ENCODE results near the gene RAB29. TPM values are rescaled to one million over a fixed set of nuclear protein-coding genes. Genes with fewer than 3 reads are reported as not detected.
"Not testable (repeated sequence)": the region's sequence is repeated elsewhere in the genome, so short reads cannot be mapped to it uniquely, and the experiment has no call there.

RAB29 gene
- 10 to 100 TPM; 48.5 to 50.6 TPM for total RNA-seq

- H3K4me3 Mint-ChIP-seq: peak within 1 kb of the TSS; percentile 88
- H3K27ac Mint-ChIP-seq: peak within 1 kb of the TSS; percentile 94
- peaks cover 15% of the 10 kb centered on the region for H3K36me3 Mint-ChIP-seq
- DNase-seq (peak; percentile 83), ATAC-seq (ENCODE audit: low read depth) (peak; percentile 86)
- no peaks in the 10 kb centered on the region for H3K27me3 Mint-ChIP-seq
- POLR2A ChIA-PET: interaction anchor here (0.5 to 4.9 kb wide), 12 partner anchors 8 to 184 kb away, joined by 3 to 43 read pairs (median 6); partner anchors contain the start of genes ELK4, NUCKS1 and SLC45A3
- H3K9me3 Mint-ChIP-seq: no peaks in the 10 kb centered on the region
- peaks cover 45% of the 10 kb centered on the region for H3K4me1 Mint-ChIP-seq
These were observed at the start of gene RAB29 for GRCh38 chr1:205775015-205775716. Gene RAB29 (minus strand): TSS chr1:205775482. CDS start chr1:205774956, 526 bp downstream.

- H3K36me3 Mint-ChIP-seq: peaks cover 3% of the 10 kb centered on the region
- peaks cover 3% of the 10 kb centered on the region for H3K27me3 Mint-ChIP-seq
- peaks cover 4% of the 10 kb centered on the region for H3K9me3 Mint-ChIP-seq
- peaks cover 9% of the 10 kb centered on the region for H3K4me1 Mint-ChIP-seq
- no peak overlapping the region for H3K27ac Mint-ChIP-seq
- no peak for DNase-seq
- no peak overlapping the region for H3K4me3 Mint-ChIP-seq
- POLR2A ChIA-PET: no interaction called here
- ATAC-seq (ENCODE audit: low read depth): no peak
These were observed 48.9 kb upstream of the RAB29 start for GRCh38 chr1:205824180-205824579.

GRCh38 chr1:205823260-205823659, 48.0 kb upstream of the RAB29 start:
- DNase-seq; H3K4me3 Mint-ChIP-seq; H3K27ac Mint-ChIP-seq; H3K27me3 Mint-ChIP-seq; POLR2A ChIA-PET; H3K4me1 Mint-ChIP-seq; ATAC-seq (ENCODE audit: low read depth); H3K36me3 Mint-ChIP-seq; H3K9me3 Mint-ChIP-seq: not testable (repeated sequence)

- ATAC-seq (ENCODE audit: low read depth) (no peak), DNase-seq (no peak)
- POLR2A ChIA-PET: no interaction called here
- peaks cover 4% of the 10 kb centered on the region for H3K9me3 Mint-ChIP-seq
- H3K36me3 Mint-ChIP-seq: peaks cover 3% of the 10 kb centered on the region
- H3K4me3 Mint-ChIP-seq: no peak overlapping the region
- H3K4me1 Mint-ChIP-seq: peaks cover 9% of the 10 kb centered on the region
- no peak overlapping the region for H3K27ac Mint-ChIP-seq
- peaks cover 3% of the 10 kb centered on the region for H3K27me3 Mint-ChIP-seq
These were observed 47.1 kb upstream of the RAB29 start for GRCh38 chr1:205822397-205822796.

- ATAC-seq (ENCODE audit: low read depth) (no peak), DNase-seq (no peak)
- Mint-ChIP-seq H3K4me1 (peaks cover 7% of the 10 kb centered on the region), H3K27ac (no peak overlapping the region), H3K4me3 (no peak overlapping the region), H3K9me3 (no peaks in the 10 kb centered on the region), H3K36me3 (peaks cover 1% of the 10 kb centered on the region), H3K27me3 (peaks cover 10% of the 10 kb centered on the region)
- POLR2A ChIA-PET: no interaction called here
These were observed 42.7 kb upstream of the RAB29 start for GRCh38 chr1:205817988-205818387.

GRCh38 chr1:205817364-205817763, 42.1 kb upstream of the RAB29 start:
- Mint-ChIP-seq H3K9me3 (no peaks in the 10 kb centered on the region), H3K4me1 (peaks cover 8% of the 10 kb centered on the region), H3K27me3 (peaks cover 10% of the 10 kb centered on the region), H3K4me3 (no peak overlapping the region), H3K36me3 (peaks cover 1% of the 10 kb centered on the region), H3K27ac (no peak overlapping the region)
- DNase-seq (no peak), ATAC-seq (ENCODE audit: low read depth) (no peak)
- POLR2A ChIA-PET: no interaction called here

- H3K27ac Mint-ChIP-seq: peak overlapping the region; percentile 79
- H3K4me3 Mint-ChIP-seq: peak overlapping the region; percentile 88
- no peak for DNase-seq
- H3K36me3 Mint-ChIP-seq: peaks cover 4% of the 10 kb centered on the region
- no peaks in the 10 kb centered on the region for H3K9me3 Mint-ChIP-seq
- no peak for ATAC-seq (ENCODE audit: low read depth)
- POLR2A ChIA-PET: no interaction called here
- peaks cover 7% of the 10 kb centered on the region for H3K27me3 Mint-ChIP-seq
- H3K4me1 Mint-ChIP-seq: peaks cover 23% of the 10 kb centered on the region
These were observed 38.4 kb upstream of the RAB29 start for GRCh38 chr1:205813755-205814058.

GRCh38 chr1:205812878-205813754, 37.8 kb upstream of the RAB29 start, which contains the start of gene SLC41A1:
Gene SLC41A1 (minus strand): TSS chr1:205813198. CDS start chr1:205810441, 2,757 bp downstream.
- H3K36me3 Mint-ChIP-seq: peaks cover 7% of the 10 kb centered on the region
- peaks cover 7% of the 10 kb centered on the region for H3K27me3 Mint-ChIP-seq
- peak; percentile 92 for ATAC-seq (ENCODE audit: low read depth)
- DNase-seq: peak; percentile 89
- H3K9me3 Mint-ChIP-seq: no peaks in the 10 kb centered on the region
- H3K27ac Mint-ChIP-seq: peak within 1 kb of the TSS; percentile 84
- peaks cover 24% of the 10 kb centered on the region for H3K4me1 Mint-ChIP-seq
- POLR2A ChIA-PET: no interaction called here
- H3K4me3 Mint-ChIP-seq: peak within 1 kb of the TSS; percentile 93

GRCh38 chr1:205812271-205812877, 37.1 kb upstream of the RAB29 start:
- H3K27me3 Mint-ChIP-seq: peaks cover 7% of the 10 kb centered on the region
- peak overlapping the region; percentile 84 for H3K27ac Mint-ChIP-seq
- peak; percentile 14 for ATAC-seq (ENCODE audit: low read depth)
- peaks cover 8% of the 10 kb centered on the region for H3K36me3 Mint-ChIP-seq
- H3K9me3 Mint-ChIP-seq: no peaks in the 10 kb centered on the region
- POLR2A ChIA-PET: no interaction called here
- H3K4me1 Mint-ChIP-seq: peaks cover 25% of the 10 kb centered on the region
- peak overlapping the region; percentile 93 for H3K4me3 Mint-ChIP-seq
- peak; percentile 42 for DNase-seq

GRCh38 chr1:205811660-205812059, 36.4 kb upstream of the RAB29 start:
- ATAC-seq (ENCODE audit: low read depth) (no peak), DNase-seq (no peak)
- Mint-ChIP-seq H3K4me1 (peaks cover 30% of the 10 kb centered on the region), H3K4me3 (peak overlapping the region; percentile 93), H3K27ac (peak overlapping the region; percentile 84), H3K36me3 (peaks cover 9% of the 10 kb centered on the region), H3K27me3 (peaks cover 7% of the 10 kb centered on the region), H3K9me3 (no peaks in the 10 kb centered on the region)
- POLR2A ChIA-PET: no interaction called here

GRCh38 chr1:205810448-205811157, 35.3 kb upstream of the RAB29 start:
- no peak overlapping the region for H3K4me3 Mint-ChIP-seq

GRCh38 chr1:205809942-205810345, 34.7 kb upstream of the RAB29 start:
- Mint-ChIP-seq H3K27ac (no peak overlapping the region), H3K4me3 (no peak overlapping the region), H3K27me3 (peaks cover 7% of the 10 kb centered on the region), H3K4me1 (peaks cover 45% of the 10 kb centered on the region), H3K9me3 (no peaks in the 10 kb centered on the region), H3K36me3 (peaks cover 9% of the 10 kb centered on the region)
- POLR2A ChIA-PET: no interaction called here
- no peak for DNase-seq
- no peak for ATAC-seq (ENCODE audit: low read depth)

More at GRCh38 chr1:205810448-205811157, 35.3 kb upstream of the RAB29 start:
- Mint-ChIP-seq H3K27me3 (peaks cover 7% of the 10 kb centered on the region), H3K27ac (no peak overlapping the region), H3K9me3 (no peaks in the 10 kb centered on the region), H3K4me1 (peaks cover 39% of the 10 kb centered on the region), H3K36me3 (peaks cover 9% of the 10 kb centered on the region)
- POLR2A ChIA-PET: no interaction called here
- ATAC-seq (ENCODE audit: low read depth): no peak
- no peak for DNase-seq

GRCh38 chr1:205809469-205809868, 34.2 kb upstream of the RAB29 start:
- Mint-ChIP-seq H3K4me1 (peaks cover 49% of the 10 kb centered on the region), H3K36me3 (peaks cover 10% of the 10 kb centered on the region), H3K9me3 (no peaks in the 10 kb centered on the region), H3K27me3 (peaks cover 3% of the 10 kb centered on the region), H3K4me3 (no peak overlapping the region), H3K27ac (no peak overlapping the region)
- DNase-seq: no peak
- no peak for ATAC-seq (ENCODE audit: low read depth)
- POLR2A ChIA-PET: no interaction called here

Data from activated naive CD8-positive, alpha-beta T cell treated with anti-CD3 and anti-CD28 coated beads, Interleukin-2, amount 10 ng/mL, durations not matched to agents 7 days and 5 days (primary cell).